Subcutaneous adipose tissue (tissue), 4 donors: ENCODE measurements around the gene PRTFDC1. TPM values are rescaled to one million over a fixed set of nuclear protein-coding genes. Genes with fewer than 3 reads are reported as not detected.

ENCODE experiments used
- total RNA-seq, 4 donors: library from RNA; depleted of rRNA; stranded (reverse); fragments of >200 nt; gene quantifications; one replicate each; pipeline ENCODE4 v1.1.0, GENCODE V29; 2016
- TF ChIP-seq, protein P1 (sequence below): fragments of 450-650 bp; IDR thresholded peaks from one replicate; pipeline ENCODE4 v1.5.1; 2016; ENCODE audit warnings: low read depth, mild to moderate bottlenecking, control low read depth, antibody characterized with exemption, moderate library complexity

PRTFDC1 gene
- total RNA-seq, 4 donors from 2014 or later, result 2.4 to 2.8 (median 2.7) TPM

- TF ChIP-seq, protein P1, sequence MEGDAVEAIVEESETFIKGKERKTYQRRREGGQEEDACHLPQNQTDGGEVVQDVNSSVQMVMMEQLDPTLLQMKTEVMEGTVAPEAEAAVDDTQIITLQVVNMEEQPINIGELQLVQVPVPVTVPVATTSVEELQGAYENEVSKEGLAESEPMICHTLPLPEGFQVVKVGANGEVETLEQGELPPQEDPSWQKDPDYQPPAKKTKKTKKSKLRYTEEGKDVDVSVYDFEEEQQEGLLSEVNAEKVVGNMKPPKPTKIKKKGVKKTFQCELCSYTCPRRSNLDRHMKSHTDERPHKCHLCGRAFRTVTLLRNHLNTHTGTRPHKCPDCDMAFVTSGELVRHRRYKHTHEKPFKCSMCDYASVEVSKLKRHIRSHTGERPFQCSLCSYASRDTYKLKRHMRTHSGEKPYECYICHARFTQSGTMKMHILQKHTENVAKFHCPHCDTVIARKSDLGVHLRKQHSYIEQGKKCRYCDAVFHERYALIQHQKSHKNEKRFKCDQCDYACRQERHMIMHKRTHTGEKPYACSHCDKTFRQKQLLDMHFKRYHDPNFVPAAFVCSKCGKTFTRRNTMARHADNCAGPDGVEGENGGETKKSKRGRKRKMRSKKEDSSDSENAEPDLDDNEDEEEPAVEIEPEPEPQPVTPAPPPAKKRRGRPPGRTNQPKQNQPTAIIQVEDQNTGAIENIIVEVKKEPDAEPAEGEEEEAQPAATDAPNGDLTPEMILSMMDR, result no peak
These were observed 128.3 kb downstream of the PRTFDC1 start for GRCh38 chr10:24824124-24824523.

DNA sequence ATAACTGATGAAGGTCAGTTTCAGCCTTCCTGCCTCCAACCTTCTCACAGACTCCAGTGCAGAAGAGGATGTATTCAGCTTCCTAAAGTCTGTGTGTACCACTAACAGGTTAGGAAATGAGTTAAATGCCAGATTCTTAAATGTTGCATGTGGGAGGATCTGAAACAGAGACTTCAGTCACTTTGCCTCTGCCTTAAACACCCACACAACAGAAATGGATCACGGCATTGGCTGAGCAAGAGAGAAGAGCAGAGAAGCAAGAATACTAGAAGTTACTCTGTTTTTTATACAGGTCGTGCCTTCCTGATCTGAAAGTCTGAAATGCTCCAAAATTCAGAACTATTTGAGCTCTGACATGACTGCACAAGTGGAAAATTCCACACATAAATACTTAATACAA lies 129.8 kb downstream of the PRTFDC1 start:
- TF ChIP-seq, protein P1, result no peak

- TF ChIP-seq, protein P1, result no peak
These were observed 130.4 kb downstream of the PRTFDC1 start for GRCh38 chr10:24821986-24822385.

DNA sequence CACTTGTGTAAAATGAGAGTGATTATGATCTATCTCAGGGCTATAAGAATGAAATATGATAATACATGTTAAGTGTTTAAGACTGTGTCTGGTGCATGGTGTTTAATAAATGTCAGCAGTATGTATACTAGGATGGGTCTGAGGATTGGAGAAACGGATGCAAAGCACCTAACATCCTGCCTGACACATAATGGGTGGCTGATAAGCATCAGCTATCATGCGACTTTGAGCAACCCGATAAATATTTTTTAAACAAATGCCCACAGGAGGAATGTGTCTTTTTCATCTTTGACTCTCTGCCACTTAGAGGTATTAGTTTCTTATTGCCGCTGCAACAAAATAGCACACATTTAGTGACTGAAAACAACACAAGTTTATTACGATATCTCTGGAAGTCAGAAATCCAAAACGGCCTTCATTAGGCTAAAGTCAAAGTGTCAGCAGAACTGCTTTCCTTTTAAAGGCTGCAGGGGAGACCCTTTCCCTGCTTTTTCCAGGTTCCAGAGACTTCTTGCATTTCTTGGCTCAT lies 135.5 kb downstream of the PRTFDC1 start:
- TF ChIP-seq, protein P1, result no peak

DNA sequence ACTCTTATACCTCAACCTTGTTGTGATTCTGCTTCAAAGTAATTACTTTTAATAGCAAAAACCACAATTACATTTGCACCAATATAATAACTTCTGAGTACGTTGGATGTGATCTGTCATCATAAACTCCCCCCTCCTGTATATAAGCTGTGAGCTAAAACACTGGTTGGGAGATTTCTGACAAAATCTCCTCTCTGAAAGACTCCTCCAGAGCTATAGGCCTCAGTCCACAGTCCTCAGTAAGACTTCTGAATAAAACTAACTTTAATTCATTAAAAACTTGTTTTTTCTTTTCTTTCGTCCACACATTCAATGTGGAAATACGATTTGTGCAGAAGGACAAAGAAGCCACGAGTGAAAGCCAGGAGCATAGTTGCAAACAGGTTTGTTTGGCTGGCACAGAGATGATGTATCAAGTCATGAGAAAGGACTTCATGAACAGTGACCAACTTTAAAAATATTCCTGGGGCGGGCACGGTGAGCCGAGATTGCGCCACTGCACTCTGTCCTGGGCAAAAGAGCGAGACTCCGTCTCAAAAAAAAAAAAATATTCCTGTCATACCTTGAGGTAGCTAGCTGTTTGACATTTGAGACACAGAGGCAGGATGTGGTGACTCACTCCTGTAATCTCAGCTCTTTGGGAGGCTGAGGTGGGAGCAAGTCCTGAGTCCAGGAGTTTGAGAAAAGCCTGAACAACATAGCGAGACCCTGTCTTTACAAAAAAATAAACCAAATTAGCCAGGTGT lies 137.7 kb downstream of the PRTFDC1 start:
- TF ChIP-seq, protein P1, result no peak

- TF ChIP-seq, protein P1, result no peak
These were observed 138.6 kb downstream of the PRTFDC1 start for GRCh38 chr10:24813856-24814255.

- TF ChIP-seq, protein P1, result no peak
These were observed 146.1 kb downstream of the PRTFDC1 start for GRCh38 chr10:24806262-24806661.
